Measurements from ENCODE around the gene CSTB. TPM values are rescaled to one million over a fixed set of nuclear protein-coding genes. Genes with fewer than 3 reads are reported as not detected.

CSTB gene
- total RNA-seq, 1 experiment from 2014 or later = 49.9 TPM

DNA sequence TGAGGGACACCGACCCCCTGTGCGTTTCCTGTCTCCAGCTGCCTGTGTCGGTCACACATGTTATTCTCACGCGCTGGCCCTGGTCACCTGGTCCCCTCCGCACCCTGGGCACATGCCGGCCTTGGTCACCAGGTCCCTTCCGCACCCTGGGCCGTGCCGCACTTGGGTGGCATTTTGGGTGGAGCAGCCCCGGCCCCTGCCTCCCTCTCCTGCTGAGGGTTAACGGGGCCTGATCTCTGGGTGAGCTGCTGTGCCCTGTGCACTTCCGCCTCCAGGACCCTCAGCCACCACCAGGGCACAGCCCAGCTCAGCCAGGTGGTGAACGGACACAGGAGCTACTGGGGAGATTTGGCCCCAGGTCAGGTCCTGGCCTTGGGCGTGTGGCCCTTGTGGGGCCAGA lies 39.9 kb upstream of the CSTB start:
- intact Hi-C loops (cut with micrococcal nuclease; ENCODE audit: unreplicated experiment) = no loop called here
- TF ChIP-seq CTCF (IDR thresholded peaks at IDR 0.05; ENCODE audit: insufficient read depth in 1 of 2, low read depth in 1 of 2, low read length in 1 of 2, severe bottlenecking in 1 of 2, unreplicated experiment in 1 of 2) = no peak
- Histone ChIP-seq H3K4me3 (ENCODE audit: low read depth, low read length) (no peak overlapping the region), H3K4me1 (peaks cover 7% of the 10 kb centered on the region), H3K27me3 (replicated peaks; ENCODE audit: control insufficient read depth, insufficient read depth, low read length) (no peaks in the 10 kb centered on the region), H3K9me3 (no peaks in the 10 kb centered on the region), H3K36me3 (ENCODE audit: control insufficient read depth, insufficient read depth, low read length) (no peaks in the 10 kb centered on the region)
- BruUV-seq (replicated peaks) = no TSS peak
- H3K4me3 Mint-ChIP-seq (ENCODE audit: unreplicated experiment) = no peak overlapping the region
- CTCF ChIA-PET = interaction anchor here (1.2 kb wide), 1 partner anchor 159 kb away, joined by 3 read pairs; no protein-coding TSS in a partner anchor
- H3K27me3 Mint-ChIP-seq (ENCODE audit: insufficient read depth, unreplicated experiment) = no peaks in the 10 kb centered on the region
- peaks cover 18% of the 10 kb centered on the region for H3K4me1 Mint-ChIP-seq (ENCODE audit: low read depth, unreplicated experiment)
- no peak for DNase-seq
- H3K27ac Mint-ChIP-seq (ENCODE audit: unreplicated experiment) = no peak overlapping the region
- H3K36me3 Mint-ChIP-seq (ENCODE audit: insufficient read depth, unreplicated experiment) = peaks cover 15% of the 10 kb centered on the region
- POLR2A ChIA-PET = interaction anchor here (0.7 kb wide), 1 partner anchor 19 kb away, joined by 3 read pairs; no protein-coding TSS in a partner anchor
- no peaks in the 10 kb centered on the region for H3K9me3 Mint-ChIP-seq (ENCODE audit: unreplicated experiment)

DNA sequence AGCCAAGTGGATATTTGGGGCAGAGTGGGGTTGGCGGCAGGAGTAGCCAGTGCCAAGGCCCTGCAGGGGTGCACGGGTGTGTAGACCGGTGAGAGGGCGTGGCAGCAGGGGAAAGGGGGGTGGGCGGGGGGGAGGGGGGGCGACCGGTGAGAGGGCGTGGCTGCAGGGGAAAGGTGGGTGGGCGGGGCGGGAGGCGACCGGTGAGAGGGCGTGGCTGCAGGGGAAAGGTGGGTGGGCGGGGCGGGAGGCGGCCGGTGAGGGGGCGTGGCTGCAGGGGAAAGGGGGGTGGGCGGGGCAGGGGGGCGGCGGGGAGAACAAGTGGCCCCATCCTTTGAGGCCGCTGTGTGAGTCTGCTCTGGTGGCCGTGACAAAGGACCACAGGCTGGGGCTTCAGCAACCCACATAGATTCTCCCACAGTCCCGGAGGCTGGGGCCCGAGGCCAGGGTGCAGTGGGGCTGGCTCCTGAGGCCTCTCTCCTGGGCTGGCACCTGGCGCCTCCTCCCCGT lies 39.1 kb upstream of the CSTB start:
- Mint-ChIP-seq H3K4me3 (ENCODE audit: unreplicated experiment) (peak overlapping the region; percentile 56), H3K27ac (ENCODE audit: unreplicated experiment) (peak overlapping the region; percentile 12), H3K27me3 (ENCODE audit: insufficient read depth, unreplicated experiment) (no peaks in the 10 kb centered on the region), H3K4me1 (ENCODE audit: low read depth, unreplicated experiment) (peaks cover 24% of the 10 kb centered on the region), H3K36me3 (ENCODE audit: insufficient read depth, unreplicated experiment) (peaks cover 15% of the 10 kb centered on the region), H3K9me3 (ENCODE audit: unreplicated experiment) (no peaks in the 10 kb centered on the region)
- intact Hi-C loops (cut with micrococcal nuclease; ENCODE audit: unreplicated experiment) = no loop called here
- Histone ChIP-seq H3K4me3 (ENCODE audit: low read depth, low read length) (no peak overlapping the region), H3K9me3 (no peaks in the 10 kb centered on the region), H3K4me1 (peaks cover 12% of the 10 kb centered on the region), H3K36me3 (ENCODE audit: control insufficient read depth, insufficient read depth, low read length) (no peaks in the 10 kb centered on the region), H3K27me3 (replicated peaks; ENCODE audit: control insufficient read depth, insufficient read depth, low read length) (no peaks in the 10 kb centered on the region)
- CTCF ChIA-PET = no interaction called here
- peak in 1 of 2 experiments; percentile 50 for DNase-seq
- no TSS peak for BruUV-seq (replicated peaks)
- POLR2A ChIA-PET = interaction anchor here (0.7 kb wide), 1 partner anchor 20 kb away, joined by 3 read pairs; no protein-coding TSS in a partner anchor
- TF ChIP-seq CTCF (IDR thresholded peaks at IDR 0.05; ENCODE audit: insufficient read depth in 1 of 2, low read depth in 1 of 2, low read length in 1 of 2, severe bottlenecking in 1 of 2, unreplicated experiment in 1 of 2) = no peak

- intact Hi-C loops (cut with micrococcal nuclease; ENCODE audit: unreplicated experiment) = no loop called here
- no peak for TF ChIP-seq CTCF (IDR thresholded peaks at IDR 0.05; ENCODE audit: insufficient read depth in 1 of 2, low read depth in 1 of 2, low read length in 1 of 2, severe bottlenecking in 1 of 2, unreplicated experiment in 1 of 2)
- H3K4me1 ChIP-seq = peaks cover 12% of the 10 kb centered on the region
- H3K27me3 ChIP-seq (replicated peaks; ENCODE audit: control insufficient read depth, insufficient read depth, low read length) = no peaks in the 10 kb centered on the region
- H3K36me3 ChIP-seq (ENCODE audit: control insufficient read depth, insufficient read depth, low read length) = no peaks in the 10 kb centered on the region
- Mint-ChIP-seq H3K27me3 (ENCODE audit: insufficient read depth, unreplicated experiment) (no peaks in the 10 kb centered on the region), H3K4me3 (ENCODE audit: unreplicated experiment) (peak overlapping the region; percentile 56), H3K36me3 (ENCODE audit: insufficient read depth, unreplicated experiment) (peaks cover 18% of the 10 kb centered on the region), H3K27ac (ENCODE audit: unreplicated experiment) (peak overlapping the region; percentile 12), H3K9me3 (ENCODE audit: unreplicated experiment) (no peaks in the 10 kb centered on the region), H3K4me1 (ENCODE audit: low read depth, unreplicated experiment) (peaks cover 24% of the 10 kb centered on the region)
- no peak overlapping the region for H3K4me3 ChIP-seq (ENCODE audit: low read depth, low read length)
- ChIA-PET POLR2A (no interaction called here), CTCF (no interaction called here)
- H3K9me3 ChIP-seq = no peaks in the 10 kb centered on the region
- BruUV-seq (replicated peaks) = no TSS peak
- no peak for DNase-seq
Measured at GRCh38 chr21:43814215-43815106, 38.4 kb upstream of the CSTB start.
